ENCODE measurements around the gene ZSWIM6. TPM values are rescaled to one million over a fixed set of nuclear protein-coding genes. Genes with fewer than 3 reads are reported as not detected.

ZSWIM6 gene
- total RNA-seq, 1 donor from 2014 or later: 48.5 TPM

GRCh38 chr5:61330341-61330844 lies 1.7 kb upstream of the ZSWIM6 start:
- peak in 1 of 2 donors; percentile 19 for DNase-seq (ENCODE audit: low spot score in 2 of 2)
- no peak for FAIRE-seq

- DNase-seq (ENCODE audit: low spot score in 2 of 2) (peak; percentile 50 to 76), FAIRE-seq (no peak)
Measured at GRCh38 chr5:61330845-61331406, 1.1 kb upstream of the ZSWIM6 start.

DNA sequence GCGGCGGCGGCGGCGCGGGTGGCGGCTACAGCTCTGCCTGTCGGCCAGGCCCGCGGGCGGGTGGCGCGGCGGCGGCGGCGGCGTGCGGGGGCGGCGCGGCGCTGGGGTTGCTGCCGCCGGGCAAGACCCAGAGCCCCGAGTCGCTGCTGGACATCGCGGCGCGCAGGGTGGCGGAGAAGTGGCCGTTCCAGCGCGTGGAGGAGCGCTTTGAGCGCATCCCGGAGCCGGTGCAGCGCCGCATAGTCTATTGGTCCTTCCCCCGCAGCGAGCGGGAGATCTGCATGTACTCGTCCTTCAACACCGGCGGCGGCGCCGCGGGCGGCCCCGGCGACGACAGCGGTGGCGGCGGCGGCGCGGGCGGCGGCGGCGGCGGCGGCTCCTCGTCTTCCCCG lies 296 bp downstream of the ZSWIM6 start:
- FAIRE-seq: no peak

GRCh38 chr5:61332851-61333320 lies 828 bp downstream of the ZSWIM6 start:
- FAIRE-seq (no peak), DNase-seq (ENCODE audit: low spot score in 2 of 2) (peak; percentile 53 to 72)

More for the DNA sequence above, 296 bp downstream of the ZSWIM6 start:
- peak; percentile 23 to 60 for DNase-seq (ENCODE audit: low spot score in 2 of 2)

GRCh38 chr5:61333321-61333953 lies 1.4 kb downstream of the ZSWIM6 start:
- FAIRE-seq: no peak
- DNase-seq (ENCODE audit: low spot score in 2 of 2): peak in 1 of 2 donors; percentile 48

DNA sequence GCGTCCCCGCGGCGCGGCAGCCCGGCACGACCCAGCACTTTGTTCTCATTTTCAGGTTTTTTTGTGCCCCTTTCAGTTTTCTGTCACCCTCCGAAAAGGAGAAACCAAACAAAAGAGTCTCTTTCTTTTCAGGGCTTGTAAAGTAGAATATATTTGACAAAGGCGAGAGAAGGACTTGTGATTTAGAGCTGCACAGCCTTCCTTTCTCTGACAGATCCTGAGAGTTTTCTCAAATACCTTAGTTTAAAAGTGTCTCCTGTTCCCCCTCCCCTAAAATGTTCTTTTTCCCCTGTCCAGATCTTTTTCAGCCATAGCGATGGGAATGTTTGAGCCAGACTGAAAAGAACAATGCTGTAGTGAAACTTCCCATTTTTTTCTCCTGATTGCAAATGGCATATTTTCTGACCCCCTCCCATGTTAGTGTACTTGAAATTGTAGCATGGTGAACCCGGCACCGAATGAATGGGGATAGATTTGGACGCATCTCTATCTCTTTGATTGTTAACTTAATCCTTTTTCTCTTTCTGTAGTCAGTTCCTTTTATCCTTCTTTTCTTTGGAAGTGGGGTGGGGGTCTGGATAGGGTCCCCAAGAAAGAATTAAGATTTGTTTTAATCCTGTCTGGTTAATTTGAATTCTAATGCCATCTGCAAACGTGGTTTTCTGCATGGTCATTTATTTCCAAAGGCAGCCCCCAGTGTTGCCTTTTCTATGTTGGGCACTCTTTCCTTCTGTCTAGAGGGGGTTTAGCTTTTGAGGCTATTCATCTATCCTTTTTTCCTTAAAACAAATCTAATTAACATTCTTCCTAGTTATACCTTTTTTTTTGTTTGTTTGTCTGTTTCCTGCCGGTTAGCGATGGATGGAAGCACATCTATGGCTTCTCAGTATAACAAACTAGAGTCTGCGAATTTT lies 2.2 kb downstream of the ZSWIM6 start:
- no peak for FAIRE-seq
- DNase-seq (ENCODE audit: low spot score in 2 of 2): no peak

DNA sequence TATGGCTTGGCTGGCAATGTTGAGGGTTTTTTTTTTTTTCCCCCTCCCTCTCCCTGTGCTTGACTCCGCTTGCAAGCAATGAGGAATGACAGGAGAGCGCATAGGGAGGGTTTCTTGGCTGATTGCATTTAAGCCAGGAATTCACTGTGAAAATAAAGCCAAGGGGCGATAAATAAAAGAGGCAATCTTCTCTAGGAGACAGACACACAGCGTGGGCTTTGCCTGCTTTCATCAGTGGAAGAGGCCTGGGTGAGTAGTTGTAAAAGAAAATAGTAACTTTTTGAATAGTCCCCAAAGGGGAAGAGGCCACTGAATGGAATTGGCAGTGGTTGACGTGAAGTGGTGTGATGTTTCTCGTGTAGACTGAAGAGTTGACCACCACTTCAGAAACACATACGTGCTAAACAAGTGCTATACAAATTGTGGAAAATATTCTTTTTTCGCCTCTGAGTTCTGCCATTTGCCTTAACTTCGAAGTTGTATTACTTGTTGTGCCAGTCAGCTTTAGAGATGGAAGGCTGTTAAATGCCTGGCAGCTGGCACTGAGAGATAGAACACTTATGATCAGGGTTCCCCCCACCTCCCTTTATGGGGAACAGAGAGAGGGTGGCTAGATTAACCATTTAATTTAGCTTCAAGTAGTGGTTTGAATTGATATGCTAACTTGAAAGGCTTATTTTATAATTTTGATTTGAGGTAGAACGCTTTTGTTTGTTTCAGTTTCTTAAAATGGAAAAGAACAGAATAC lies 3.0 kb downstream of the ZSWIM6 start:
- FAIRE-seq: no peak
- no peak for DNase-seq (ENCODE audit: low spot score in 2 of 2)

DNA sequence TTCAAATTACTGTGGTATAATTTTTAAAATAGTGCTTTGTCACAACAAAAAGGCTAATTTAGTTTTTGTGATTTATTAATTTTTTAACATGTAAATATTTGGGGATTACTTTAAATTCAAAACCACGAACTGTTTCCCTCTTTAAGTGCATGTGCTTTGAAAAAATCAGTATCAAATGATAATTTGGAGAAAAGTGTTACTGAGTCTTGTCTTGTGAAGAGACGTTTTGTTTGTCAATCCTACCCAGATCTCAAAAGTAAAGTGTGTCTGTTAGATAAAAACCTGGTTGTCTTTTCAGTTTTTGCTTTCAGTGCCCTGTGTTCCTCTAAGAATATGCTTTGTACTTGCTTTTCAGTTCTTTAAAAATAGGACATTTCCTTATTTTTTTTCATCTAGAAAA lies 7.7 kb downstream of the ZSWIM6 start:
- FAIRE-seq: no peak
- no peak for DNase-seq (ENCODE audit: low spot score in 2 of 2)

- DNase-seq (ENCODE audit: low spot score in 2 of 2) (no peak), FAIRE-seq (no peak)
Measured at GRCh38 chr5:61340775-61341361, 8.8 kb downstream of the ZSWIM6 start.

- no peak for FAIRE-seq
- no peak for DNase-seq (ENCODE audit: low spot score in 2 of 2)
Measured at GRCh38 chr5:61342071-61342501, 10.0 kb downstream of the ZSWIM6 start.

GRCh38 chr5:61344187-61344944 lies 12.3 kb downstream of the ZSWIM6 start:
- no peak for FAIRE-seq
- DNase-seq (ENCODE audit: low spot score in 2 of 2): no peak

DNA sequence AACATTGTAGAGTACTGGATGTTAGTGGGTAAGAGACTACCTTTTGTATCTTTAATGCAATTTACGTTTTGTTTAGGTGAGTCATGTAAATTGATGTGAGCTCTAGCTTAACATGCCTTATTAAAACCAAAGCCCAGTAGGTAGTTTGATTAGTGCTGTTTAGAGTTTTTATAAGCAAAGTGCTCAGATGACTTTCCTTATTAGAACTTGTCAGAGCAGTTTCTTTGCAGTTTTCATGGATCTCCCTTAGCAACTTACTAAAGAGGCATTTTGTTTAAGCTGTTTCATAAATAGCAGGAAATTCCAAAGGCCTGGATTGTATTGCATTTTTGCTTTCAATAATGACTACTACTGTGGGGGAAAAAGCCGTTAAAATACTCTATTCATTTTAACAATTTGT lies 14.5 kb downstream of the ZSWIM6 start:
- no peak for FAIRE-seq

GRCh38 chr5:61347080-61347479 lies 15.0 kb downstream of the ZSWIM6 start:
- DNase-seq (ENCODE audit: low spot score in 2 of 2): no peak
- no peak for FAIRE-seq

More for the DNA sequence above, 14.5 kb downstream of the ZSWIM6 start:
- no peak for DNase-seq (ENCODE audit: low spot score in 2 of 2)

DNA sequence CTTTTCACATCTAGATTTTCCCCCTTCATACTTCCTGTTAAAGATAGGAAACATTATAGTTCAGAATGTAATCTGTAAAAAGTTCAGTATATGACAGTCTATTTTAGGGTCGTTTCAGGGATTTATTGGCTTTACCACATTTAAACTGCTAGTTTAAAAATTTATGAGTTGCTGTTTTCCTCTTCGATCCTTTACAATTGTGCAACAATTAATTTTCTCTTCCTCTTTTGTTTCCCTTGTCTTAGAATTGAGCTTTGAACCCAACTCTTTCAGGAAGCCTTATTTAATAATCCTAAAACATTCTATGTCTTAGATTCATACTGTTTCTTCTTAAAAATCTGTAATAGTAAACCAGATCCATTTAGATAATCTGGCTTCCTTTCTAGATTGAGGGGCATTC lies 16.4 kb downstream of the ZSWIM6 start:
- no peak for FAIRE-seq
- DNase-seq (ENCODE audit: low spot score in 2 of 2): no peak

GRCh38 chr5:61349935-61350334 lies 17.9 kb downstream of the ZSWIM6 start:
- DNase-seq (ENCODE audit: low spot score in 2 of 2) (no peak), FAIRE-seq (no peak)

GRCh38 chr5:61350535-61350934 lies 18.5 kb downstream of the ZSWIM6 start:
- FAIRE-seq (no peak), DNase-seq (ENCODE audit: low spot score in 2 of 2) (no peak)

- no peak for FAIRE-seq
- DNase-seq (ENCODE audit: low spot score in 2 of 2): no peak
Measured at GRCh38 chr5:61351733-61352132, 19.7 kb downstream of the ZSWIM6 start.

DNA sequence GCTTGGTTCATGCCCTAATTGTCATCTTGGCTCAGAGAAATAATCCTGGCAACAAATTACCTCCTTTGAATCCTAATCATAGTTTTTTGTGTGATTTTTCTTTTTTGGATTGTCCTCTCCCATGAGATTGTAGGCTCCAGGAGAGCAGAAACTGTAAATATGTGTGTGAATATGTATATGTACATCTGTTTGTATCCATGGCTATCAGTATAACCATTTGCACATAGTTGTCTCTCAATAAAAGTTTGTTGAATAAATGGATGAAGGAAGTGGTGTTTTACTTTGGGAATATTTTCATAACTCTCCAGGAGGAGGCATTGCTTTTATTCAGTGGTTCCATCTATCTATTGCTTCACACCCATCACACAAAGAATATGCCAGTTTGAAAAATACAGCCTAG lies 20.1 kb downstream of the ZSWIM6 start:
- FAIRE-seq: no peak
- DNase-seq (ENCODE audit: low spot score in 2 of 2): no peak

GRCh38 chr5:61352612-61353156 lies 20.6 kb downstream of the ZSWIM6 start:
- FAIRE-seq (no peak), DNase-seq (ENCODE audit: low spot score in 2 of 2) (no peak)
